Hepatocyte (in vitro differentiated cells): ENCODE data around the gene MTMR3.

Experiments used
- CTCF ChIP-seq: fragments of 200-600 bp; sonication (generic); IDR thresholded peaks from 2 replicates; pipeline ENCODE4 v1.5.1; 2016; ENCODE audit warnings: antibody characterized with exemption, mild to moderate bottlenecking; ENCODE audit not compliant: poor library complexity
- EZH2 ChIP-seq: fragments of 200-600 bp; sonication (generic); IDR thresholded peaks from 2 replicates; pipeline ENCODE4 v1.6.1; 2016; ENCODE audit warnings: antibody characterized with exemption, mild to moderate bottlenecking, borderline replicate concordance

GRCh38 chr22:29988719-29989118 is 105.7 kb downstream of the MTMR3 start:
- no peak for TF ChIP-seq CTCF
- no peak for TF ChIP-seq EZH2
